H1 (cell line): Measurements from ENCODE around the gene SUMF2. TPM values are rescaled to one million over a fixed set of nuclear protein-coding genes. Genes with fewer than 3 reads are reported as not detected.

Experiments
- CTCF ChIA-PET: fragments of 300-600 bp; sonication (Branson Sonifier 250); formaldehyde crosslinking; loops from one replicate; lab custom pipeline; 2021; ENCODE audit not compliant: partially characterized antibody; lab: Charles Lee
- POLR2A ChIA-PET: fragments of 300-600 bp; sonication (Branson Sonifier 250); formaldehyde crosslinking; loops from one replicate; lab custom pipeline; 2021; ENCODE audit warnings: inconsistent platforms; ENCODE audit not compliant: partially characterized antibody; lab: Charles Lee
- DNase-seq, 2 experiments: peaks; one replicate each; pipeline versions ENCODE4 v3.0.0 to v3.0.0-alpha.2; 2010 to 2022; ENCODE audit warnings: low spot score in 2 of 2, low read depth in 1 of 2, mixed read lengths in 1 of 2
- FAIRE-seq: peaks from 2 replicates; lab custom pipeline; 2011; peaks lifted over from hg19 to GRCh38; lab: Jason Lieb, UNC
- H2AFZ ChIP-seq: 2 replicates; pipeline ENCODE4 v1.8.1; 2012; ENCODE audit warnings: low read length, inconsistent platforms
- H2AK5ac ChIP-seq: 2 replicates; pipeline ENCODE4 v1.6.1; 2013; ENCODE audit warnings: low read depth, low read length
- H2BK120ac ChIP-seq: replicated peaks from 2 replicates; pipeline ENCODE3; 2013; ENCODE audit warnings: low read depth, low read length, inconsistent platforms
- H2BK12ac ChIP-seq: 2 replicates; pipeline ENCODE4 v1.6.1; 2013; ENCODE audit warnings: low read depth, low read length
- H2BK15ac ChIP-seq: 2 replicates; pipeline ENCODE4 v1.6.1; 2013; ENCODE audit warnings: low read length
- H2BK20ac ChIP-seq: 2 replicates; pipeline ENCODE4 v1.6.1; 2013; ENCODE audit warnings: low read length
- H2BK5ac ChIP-seq: 2 replicates; pipeline ENCODE4 v1.6.1; 2013; ENCODE audit warnings: low read depth, low read length
- H3K14ac ChIP-seq: 2 replicates; pipeline ENCODE4 v1.6.1; 2013; ENCODE audit warnings: inconsistent platforms; ENCODE audit not compliant: insufficient read length
- H3K18ac ChIP-seq: 2 replicates; pipeline ENCODE4 v1.6.1; 2013; ENCODE audit warnings: low read length; ENCODE audit errors: extremely low read depth
- H3K23ac ChIP-seq: 2 replicates; pipeline ENCODE4 v1.6.1; 2013; ENCODE audit warnings: inconsistent platforms; ENCODE audit not compliant: insufficient read length
- H3K23me2 ChIP-seq: 2 replicates; pipeline ENCODE4 v1.6.1; 2013; ENCODE audit warnings: low read depth, low read length
- H3K27ac ChIP-seq: 2 replicates; pipeline ENCODE4 v1.6.1; 2011; ENCODE audit warnings: low read depth, low read length, inconsistent platforms
- H3K27me3 ChIP-seq, 4 experiments: replicated peaks in 1 of 4; 1 replicate in 1 of 4; 2 replicates in 3 of 4; pipeline versions ENCODE4 v1.6.1 to v1.8.1; 2011 to 2013; ENCODE audit warnings: low read length in 3 of 4, mild to moderate bottlenecking in 3 of 4, inconsistent platforms in 2 of 4, mixed read lengths in 2 of 4, moderate library complexity in 1 of 4; ENCODE audit not compliant: control insufficient read depth in 3 of 4, insufficient read depth in 3 of 4; ENCODE audit errors: extremely low read depth in 1 of 4
- H3K36me3 ChIP-seq, 4 experiments: 2 replicates each; pipeline versions ENCODE4 v1.6.1 to v1.8.1; 2011 to 2013; ENCODE audit warnings: mild to moderate bottlenecking in 4 of 4, low read length in 3 of 4, moderate library complexity in 2 of 4, control low read depth in 1 of 4, inconsistent platforms in 1 of 4; ENCODE audit not compliant: insufficient read depth in 4 of 4, control insufficient read depth in 2 of 4
- H3K4ac ChIP-seq: replicated peaks from 2 replicates; pipeline ENCODE3; 2013; ENCODE audit warnings: low read length, low read depth, mixed read lengths, inconsistent platforms; ENCODE audit not compliant: insufficient read length
- H3K4me1 ChIP-seq, 4 experiments: replicated peaks in 1 of 4; 1 replicate in 1 of 4; 2 replicates in 3 of 4; pipeline versions ENCODE4 v1.6.1 to v1.8.1; 2011 to 2013; ENCODE audit warnings: low read length in 3 of 4, inconsistent platforms in 2 of 4, mixed read lengths in 1 of 4; ENCODE audit not compliant: insufficient read depth in 4 of 4, control insufficient read depth in 3 of 4
- H3K4me2 ChIP-seq, 2 experiments: 2 replicates each; pipeline versions ENCODE4 v1.6.1 to v1.8.1; 2011 to 2013; ENCODE audit warnings: low read depth in 2 of 2, low read length in 2 of 2, control low read depth in 1 of 2, inconsistent platforms in 1 of 2, mild to moderate bottlenecking in 1 of 2; ENCODE audit not compliant: insufficient read depth in 1 of 2
- H3K4me3 ChIP-seq, 4 experiments: fragments of 200-600, 300-600 bp in 1 of 4; sonication (generic), shearing (Covaris generic), sonication (Bioruptor Twin) in 1 of 4; 2 replicates each; pipeline versions ENCODE4 v1.5.1 to v1.8.1; 2011 to 2016; ENCODE audit warnings: low read length in 4 of 4, low read depth in 3 of 4, control low read depth in 2 of 4, inconsistent platforms in 2 of 4, mild to moderate bottlenecking in 2 of 4, mixed read lengths in 1 of 4, moderate library complexity in 1 of 4; ENCODE audit not compliant: insufficient read depth in 2 of 4; ENCODE audit errors: extremely low read depth in 1 of 4
- H3K56ac ChIP-seq: replicated peaks from 2 replicates; pipeline ENCODE3; 2013; ENCODE audit warnings: low read depth, mild to moderate bottlenecking, mixed read lengths, low read length, inconsistent platforms; ENCODE audit not compliant: insufficient read length
- H3K79me1 ChIP-seq: 2 replicates; pipeline ENCODE4 v1.6.1; 2013; ENCODE audit warnings: low read depth, low read length, control low read depth
- H3K79me2 ChIP-seq, 2 experiments: 2 replicates each; pipeline versions ENCODE4 v1.6.1 to v1.8.1; 2012 to 2013; ENCODE audit warnings: low read length in 2 of 2, mild to moderate bottlenecking in 2 of 2, inconsistent platforms in 1 of 2; ENCODE audit not compliant: insufficient read depth in 2 of 2, control insufficient read depth in 1 of 2
- H3K9ac ChIP-seq, 4 experiments: replicated peaks in 1 of 4; 1 replicate in 1 of 4; 2 replicates in 3 of 4; pipeline versions ENCODE4 v1.6.1 to v1.8.1; 2011 to 2013; ENCODE audit warnings: low read depth in 3 of 4, low read length in 3 of 4, control low read depth in 2 of 4, mild to moderate bottlenecking in 2 of 4, moderate library complexity in 2 of 4, inconsistent platforms in 1 of 4; ENCODE audit errors: extremely low read depth in 1 of 4
- H3K9me3 ChIP-seq, 2 experiments: 2 replicates each; pipeline versions ENCODE4 v1.6.1 to v1.8.1; 2012 to 2013; ENCODE audit warnings: mild to moderate bottlenecking in 2 of 2, moderate library complexity in 2 of 2, control low read depth in 1 of 2, inconsistent platforms in 1 of 2, low read depth in 1 of 2, low read length in 1 of 2, mixed read lengths in 1 of 2; ENCODE audit not compliant: insufficient read depth in 2 of 2
- H4K20me1 ChIP-seq, 2 experiments: replicated peaks in 1 of 2; 2 replicates each; pipeline versions ENCODE3 to v1.8.1; 2011 to 2013; ENCODE audit warnings: inconsistent platforms in 2 of 2, low read length in 2 of 2, mild to moderate bottlenecking in 1 of 2; ENCODE audit not compliant: insufficient read depth in 2 of 2, control insufficient read depth in 1 of 2
- H4K5ac ChIP-seq: 2 replicates; pipeline ENCODE4 v1.6.1; 2013; ENCODE audit warnings: low read length, low read depth, mixed read lengths, inconsistent platforms; ENCODE audit not compliant: insufficient read length
- H4K8ac ChIP-seq: 2 replicates; pipeline ENCODE4 v1.8.0; 2013; ENCODE audit warnings: mild to moderate bottlenecking, moderate library complexity, low read length, inconsistent platforms; ENCODE audit not compliant: insufficient read depth; ENCODE audit errors: extremely low read depth
- H4K91ac ChIP-seq: replicated peaks from 2 replicates; pipeline ENCODE3; 2013; ENCODE audit warnings: low read length, mixed read lengths, inconsistent platforms; ENCODE audit not compliant: insufficient read length
- ASH2L ChIP-seq: fragments of 200-600, 300-600 bp; sonication (generic); IDR thresholded peaks from one replicate; pipeline ENCODE4 v1.7.1; 2017; ENCODE audit warnings: low read length
- CHD1 ChIP-seq: IDR thresholded peaks from 2 replicates; pipeline ENCODE4 v1.6.1; 2012; ENCODE audit warnings: low read depth, low read length, improper control_type of control experiment
- CHD2 ChIP-seq: IDR thresholded peaks from 2 replicates; pipeline ENCODE4 v1.6.1; 2012; ENCODE audit warnings: low read length, improper control_type of control experiment
- EZH2 ChIP-seq: fragments of 200-600 bp; sonication (generic); IDR thresholded peaks from 2 replicates; pipeline ENCODE4 v1.7.1; 2012; ENCODE audit warnings: low read depth, mild to moderate bottlenecking, moderate library complexity, low read length, inconsistent platforms; ENCODE audit not compliant: severe bottlenecking
- NANOG ChIP-seq: IDR thresholded peaks from 2 replicates; pipeline ENCODE4 v1.6.1; 2011; ENCODE audit warnings: low read length, low read depth, mild to moderate bottlenecking, inconsistent platforms; ENCODE audit not compliant: insufficient read depth, poor library complexity, severe bottlenecking
- SRF ChIP-seq: IDR thresholded peaks from 2 replicates; pipeline ENCODE4 v1.6.1; 2011; ENCODE audit warnings: mild to moderate bottlenecking, low read depth, low read length, moderate library complexity
- WGBS, 2 experiments: shearing (Covaris generic) in 1 of 2; methylation state at CpG; one replicate each; pipeline versions ENCODE4 v1.1.6 to v1.1.7; 2013 to 2015; ENCODE audit warnings: low lambda C conversion rate in 2 of 2, mixed read lengths in 2 of 2, inconsistent platforms in 1 of 2, low coverage in 1 of 2, missing lambda C conversion rate in 1 of 2; ENCODE audit not compliant: insufficient replicate concordance in 2 of 2, insufficient coverage in 1 of 2, insufficient read length in 1 of 2; ENCODE audit errors: extremely low coverage in 1 of 2, missing lambda C conversion rate in 1 of 2; 5-methylcytosine and 5-hydroxymethylcytosine counted together
- polyA plus RNA-seq, 7 experiments: library from polyadenylated mRNA; depleted of rRNA in 3 of 7; stranded (reverse) in 5 of 7; unstranded in 2 of 7; fragments of >200 nt in 5 of 7; fragments of 200-250 nt in 2 of 7; gene quantifications; 1 replicate in 5 of 7; 2 replicates in 1 of 7; 4 replicates in 1 of 7; pipeline versions ENCODE4 v1.2.1 to v1.2.3, GENCODE V29; 2011 to 2013; ENCODE audit warnings: missing spikeins in 2 of 7, mixed read lengths in 2 of 7
- total RNA-seq: library from RNA; stranded (reverse); fragmentation: NEBNext Ultra II Directional; extraction: Animal tissue kit (Norgen Biotek cat#: 25700); gene quantifications from 2 replicates; pipeline ENCODE4 v1.2.1, GENCODE V29; 2021
- TF ChIP-seq, protein P1 (sequence below), 3 experiments: IDR thresholded peaks; 1 replicate in 2 of 3; 2 replicates in 1 of 3; pipeline versions ENCODE4 v1.5.1 to v1.6.1; 2011; ENCODE audit warnings: low read length in 3 of 3, mild to moderate bottlenecking in 3 of 3, inconsistent platforms in 2 of 3, low read depth in 1 of 3, moderate library complexity in 1 of 3; ENCODE audit not compliant: insufficient read depth in 1 of 3; ENCODE audit errors: control extremely low read depth in 1 of 3
- TF ChIP-seq, protein P2 (sequence below): IDR thresholded peaks from 2 replicates; pipeline ENCODE4 v1.6.1; 2012; ENCODE audit warnings: low read length, inconsistent platforms

Gene SUMF2
- total and polyA plus RNA-seq, 2 of the 8 experiments (the other 6 are each of a cell fraction or from before 2014, with no cell fraction given), result 39.8 to 59.2 TPM

DNA sequence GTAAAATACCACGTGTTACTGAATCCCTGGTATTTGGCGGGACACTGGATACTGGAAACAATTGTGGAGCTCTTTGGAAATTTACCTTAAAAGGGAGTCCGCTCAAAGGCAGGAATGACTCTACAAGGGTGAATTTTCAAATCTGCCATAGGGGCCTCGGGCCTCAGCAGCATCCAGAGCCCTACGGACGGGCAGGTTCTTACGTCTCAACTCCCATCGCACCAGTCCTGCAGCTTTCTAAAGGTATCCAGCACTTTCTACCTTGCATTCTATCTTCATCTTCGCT is 13.1 kb upstream of the SUMF2 start:
- H2BK5ac ChIP-seq, result peak overlapping the region; percentile 99
- H2AK5ac ChIP-seq, result peak overlapping the region; percentile 91
- 0 out of 2 replicates have a peak overlapping the region, but pooled peaks have one; percentile 60 for H2BK12ac ChIP-seq
- peaks cover 2% of the 10 kb centered on the region; the same call in 1 of the 2 replicates for H3K79me1 ChIP-seq
- POLR2A ChIA-PET, result interaction anchor here (0.6 to 44.4 kb wide), 17 partner anchors 8 to 881 kb away, joined by 3 to 869 read pairs (median 4); partner anchors contain the start of genes CHCHD2, NIPSNAP2, PHKG1 and SUMF2
- no peaks in the 10 kb centered on the region for H3K9me3 ChIP-seq
- no peak for TF ChIP-seq SRF
- TF ChIP-seq NANOG, result no peak
- TF ChIP-seq CHD2, result no peak
- TF ChIP-seq, protein P1, sequence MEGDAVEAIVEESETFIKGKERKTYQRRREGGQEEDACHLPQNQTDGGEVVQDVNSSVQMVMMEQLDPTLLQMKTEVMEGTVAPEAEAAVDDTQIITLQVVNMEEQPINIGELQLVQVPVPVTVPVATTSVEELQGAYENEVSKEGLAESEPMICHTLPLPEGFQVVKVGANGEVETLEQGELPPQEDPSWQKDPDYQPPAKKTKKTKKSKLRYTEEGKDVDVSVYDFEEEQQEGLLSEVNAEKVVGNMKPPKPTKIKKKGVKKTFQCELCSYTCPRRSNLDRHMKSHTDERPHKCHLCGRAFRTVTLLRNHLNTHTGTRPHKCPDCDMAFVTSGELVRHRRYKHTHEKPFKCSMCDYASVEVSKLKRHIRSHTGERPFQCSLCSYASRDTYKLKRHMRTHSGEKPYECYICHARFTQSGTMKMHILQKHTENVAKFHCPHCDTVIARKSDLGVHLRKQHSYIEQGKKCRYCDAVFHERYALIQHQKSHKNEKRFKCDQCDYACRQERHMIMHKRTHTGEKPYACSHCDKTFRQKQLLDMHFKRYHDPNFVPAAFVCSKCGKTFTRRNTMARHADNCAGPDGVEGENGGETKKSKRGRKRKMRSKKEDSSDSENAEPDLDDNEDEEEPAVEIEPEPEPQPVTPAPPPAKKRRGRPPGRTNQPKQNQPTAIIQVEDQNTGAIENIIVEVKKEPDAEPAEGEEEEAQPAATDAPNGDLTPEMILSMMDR (IDR thresholded peaks at IDR 0.05; ENCODE audit: control extremely low read depth in 1 of 3, insufficient read depth in 1 of 3, low read depth in 1 of 3, low read length in 3 of 3), result no peak
- TF ChIP-seq, protein P2, sequence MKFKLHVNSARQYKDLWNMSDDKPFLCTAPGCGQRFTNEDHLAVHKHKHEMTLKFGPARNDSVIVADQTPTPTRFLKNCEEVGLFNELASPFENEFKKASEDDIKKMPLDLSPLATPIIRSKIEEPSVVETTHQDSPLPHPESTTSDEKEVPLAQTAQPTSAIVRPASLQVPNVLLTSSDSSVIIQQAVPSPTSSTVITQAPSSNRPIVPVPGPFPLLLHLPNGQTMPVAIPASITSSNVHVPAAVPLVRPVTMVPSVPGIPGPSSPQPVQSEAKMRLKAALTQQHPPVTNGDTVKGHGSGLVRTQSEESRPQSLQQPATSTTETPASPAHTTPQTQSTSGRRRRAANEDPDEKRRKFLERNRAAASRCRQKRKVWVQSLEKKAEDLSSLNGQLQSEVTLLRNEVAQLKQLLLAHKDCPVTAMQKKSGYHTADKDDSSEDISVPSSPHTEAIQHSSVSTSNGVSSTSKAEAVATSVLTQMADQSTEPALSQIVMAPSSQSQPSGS, result no peak
- no peak for TF ChIP-seq CHD1
- no peak for TF ChIP-seq EZH2
- TF ChIP-seq ASH2L, result peak; percentile 52
- H3K56ac ChIP-seq, result peak overlapping the region; percentile 82
- H3K18ac ChIP-seq, result peak overlapping the region; percentile 98
- H4K5ac ChIP-seq, result peak overlapping the region; percentile 97
- peak overlapping the region; percentile 94 for H3K4ac ChIP-seq
- H2BK15ac ChIP-seq, result no peak overlapping the region
- peak overlapping the region; percentile 94; the same call in 1 of the 2 replicates for H4K8ac ChIP-seq
- H3K14ac ChIP-seq, result peak overlapping the region; percentile 74
- H4K20me1 ChIP-seq, result peaks cover 0 to 3% of the 10 kb centered on the region in 2 experiments
- peaks cover 15 to 35% (median 27%) of the 10 kb centered on the region in 4 experiments for H3K36me3 ChIP-seq
- no peak overlapping the region for H2BK20ac ChIP-seq
- H3K4me1 ChIP-seq, result peaks cover 0 to 11% (median 1%) of the 10 kb centered on the region in 4 experiments; a peak in 6 of 7 replicates
- H3K23me2 ChIP-seq, result no peaks in the 10 kb centered on the region; the same call in 1 of the 2 replicates
- no peak overlapping the region for H2BK120ac ChIP-seq
- peak overlapping the region; percentile 94 for H3K27ac ChIP-seq
- H3K4me3 ChIP-seq, result peak overlapping the region; percentile 74 to 100 (median 92)
- CTCF ChIA-PET, result interaction anchor here (0.8 to 1.5 kb wide), 4 partner anchors 10 to 87 kb away, joined by 3 to 4 read pairs (median 3); no protein-coding TSS in a partner anchor
- no peak for FAIRE-seq
- H3K27me3 ChIP-seq, result no peaks in the 10 kb centered on the region
- H2AFZ ChIP-seq, result peak overlapping the region; percentile 82; the same call in 1 of the 2 replicates
- WGBS, 2 experiments, result 1% methylated on average over 9 of the region's 9 CpGs; no CpG with 5 or more reads in 1 of the 2 experiments
- DNase-seq, result no peak
- H3K4me2 ChIP-seq, result peak overlapping the region; percentile 58 to 78
- H3K79me2 ChIP-seq, result peaks cover 7 to 58% of the 10 kb centered on the region in 2 experiments
- no peak overlapping the region for H3K23ac ChIP-seq
- peak overlapping the region; percentile 97 for H4K91ac ChIP-seq
- H3K9ac ChIP-seq, result peak overlapping the region; percentile 93 to 99 (median 98)
